GM18861 (cell line): ENCODE measurements around the gene CLRN2.
"Not testable (repeated sequence)": the region's sequence is repeated elsewhere in the genome, so short reads cannot be mapped to it uniquely, and the experiment has no call there.

Experiments
- ATAC-seq: cut with Tn5 transposase; IDR thresholded peaks from one replicate; pipeline ENCODE4 v1.9.1; 2021; ENCODE audit not compliant: unreplicated experiment

The CLRN2 gene

DNA sequence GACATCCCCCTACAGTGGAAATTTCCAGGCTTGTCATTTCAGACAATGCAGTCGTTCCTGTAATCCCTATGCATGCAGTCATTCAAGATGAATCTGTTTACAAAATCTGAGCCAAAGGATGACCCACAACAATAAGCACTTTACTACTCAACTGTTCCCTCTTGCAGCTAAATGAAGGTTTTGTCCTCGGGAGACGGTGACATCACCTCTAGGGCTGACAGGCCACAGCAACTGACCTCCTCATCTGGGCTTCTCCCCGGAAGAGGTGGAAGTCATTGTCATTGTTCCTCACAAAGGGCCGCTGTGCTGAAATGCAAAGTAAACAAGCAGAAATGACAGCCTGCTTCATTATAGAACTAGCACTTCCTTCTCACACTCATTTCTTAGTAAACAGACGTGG lies 29.2 kb downstream of the CLRN2 start:
- no peak for ATAC-seq

GRCh38 chr4:17544831-17545234 lies 29.9 kb downstream of the CLRN2 start:
- no peak for ATAC-seq

DNA sequence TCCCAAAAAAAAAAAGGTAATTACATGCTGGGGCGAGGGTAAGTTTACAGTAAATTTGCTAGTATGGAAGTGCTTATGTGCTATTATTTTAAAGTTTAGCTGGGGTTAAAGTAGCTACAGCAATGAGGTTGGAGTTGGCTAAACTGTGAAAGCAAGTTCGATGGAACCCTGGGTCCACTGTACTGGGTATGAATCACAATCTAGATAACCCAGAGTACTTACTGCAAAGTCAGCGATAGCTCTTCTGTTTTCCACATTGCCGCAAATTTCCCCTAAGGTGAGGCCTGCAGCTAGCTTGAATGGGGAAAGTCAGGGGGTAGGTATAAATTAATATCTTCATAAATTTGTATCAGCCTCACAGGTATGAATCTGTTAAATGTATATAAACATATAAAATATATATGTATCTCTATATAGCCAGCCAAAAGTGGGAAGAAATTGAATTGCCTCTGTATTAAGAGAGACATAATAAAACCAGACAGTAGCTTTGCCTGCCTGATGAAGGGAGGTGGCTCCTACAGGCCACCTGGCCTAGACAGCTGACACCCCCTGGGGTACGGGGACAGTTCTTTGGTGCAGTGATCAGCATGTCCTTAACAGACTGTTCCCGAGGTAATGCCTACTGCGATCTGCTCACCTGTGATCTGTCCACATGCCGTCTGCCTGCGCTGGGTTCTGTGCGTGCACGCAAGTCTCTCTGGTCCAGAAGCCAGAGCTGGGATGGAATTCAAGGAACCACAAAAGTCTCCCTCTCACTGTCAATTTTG lies 30.6 kb downstream of the CLRN2 start:
- no peak for ATAC-seq

- ATAC-seq, result no peak
Observed at GRCh38 chr4:17546222-17546621, 31.3 kb downstream of the CLRN2 start.

GRCh38 chr4:17546678-17547077 lies 31.7 kb downstream of the CLRN2 start:
- ATAC-seq, result no peak

- no peak for ATAC-seq
Observed at GRCh38 chr4:17550549-17550948, 35.6 kb downstream of the CLRN2 start.

DNA sequence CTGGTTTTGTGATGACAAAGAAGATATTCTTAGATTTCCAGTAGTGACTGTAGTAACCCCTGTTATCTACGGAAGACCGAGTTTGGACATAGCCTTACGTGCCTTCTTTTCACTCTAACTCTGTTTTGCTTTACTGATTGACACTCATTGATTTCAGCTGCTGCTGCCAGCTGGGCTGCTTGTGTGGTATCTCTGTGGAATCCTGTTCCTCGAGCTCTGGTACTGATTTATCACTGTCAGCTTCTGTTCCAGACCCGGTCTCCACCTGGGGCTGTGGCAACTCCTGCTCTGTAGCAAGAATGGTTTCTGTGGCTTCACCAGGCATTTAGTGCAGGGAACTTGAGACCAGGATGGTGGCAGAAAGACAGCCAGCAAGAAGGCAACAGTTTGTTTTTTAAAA lies 37.5 kb downstream of the CLRN2 start:
- no peak for ATAC-seq

- ATAC-seq, result no peak
Observed at GRCh38 chr4:17554568-17554967, 39.6 kb downstream of the CLRN2 start.

GRCh38 chr4:17556498-17556897 lies 41.5 kb downstream of the CLRN2 start:
- no peak for ATAC-seq

GRCh38 chr4:17557880-17558279 lies 42.9 kb downstream of the CLRN2 start:
- no peak for ATAC-seq

GRCh38 chr4:17558941-17559708 lies 44.2 kb downstream of the CLRN2 start:
- ATAC-seq, result no peak

GRCh38 chr4:17559709-17560048 lies 44.7 kb downstream of the CLRN2 start:
- ATAC-seq, result no peak

DNA sequence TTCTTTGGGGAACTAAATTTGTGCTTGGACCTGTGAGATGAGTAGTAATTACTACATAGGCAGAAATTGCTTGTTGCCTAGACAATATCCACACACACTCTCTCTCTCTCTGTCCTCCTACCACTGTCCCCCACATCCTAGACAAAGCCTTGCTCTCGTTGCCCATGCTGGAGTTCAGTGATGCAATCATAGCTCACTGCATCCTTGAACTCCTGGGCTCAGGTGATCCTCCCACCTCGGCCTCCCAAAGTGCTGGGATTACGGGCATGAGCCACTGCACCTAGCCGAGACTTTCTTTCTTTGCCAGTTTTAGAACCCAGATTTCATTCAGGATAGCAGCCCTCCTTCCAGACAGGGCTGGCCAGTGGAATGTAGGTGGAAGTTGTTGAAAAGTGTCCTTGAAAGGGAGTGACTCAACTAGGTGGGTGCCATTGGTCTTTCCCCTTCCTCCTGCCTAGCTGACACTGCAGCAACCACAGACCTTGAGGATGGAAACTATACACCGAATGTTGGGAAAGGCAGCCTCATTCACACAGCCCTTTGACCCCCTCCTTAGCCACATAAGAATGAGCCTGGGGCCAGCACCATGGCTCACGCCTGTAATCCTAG lies 45.2 kb downstream of the CLRN2 start:
- ATAC-seq, result no peak

DNA sequence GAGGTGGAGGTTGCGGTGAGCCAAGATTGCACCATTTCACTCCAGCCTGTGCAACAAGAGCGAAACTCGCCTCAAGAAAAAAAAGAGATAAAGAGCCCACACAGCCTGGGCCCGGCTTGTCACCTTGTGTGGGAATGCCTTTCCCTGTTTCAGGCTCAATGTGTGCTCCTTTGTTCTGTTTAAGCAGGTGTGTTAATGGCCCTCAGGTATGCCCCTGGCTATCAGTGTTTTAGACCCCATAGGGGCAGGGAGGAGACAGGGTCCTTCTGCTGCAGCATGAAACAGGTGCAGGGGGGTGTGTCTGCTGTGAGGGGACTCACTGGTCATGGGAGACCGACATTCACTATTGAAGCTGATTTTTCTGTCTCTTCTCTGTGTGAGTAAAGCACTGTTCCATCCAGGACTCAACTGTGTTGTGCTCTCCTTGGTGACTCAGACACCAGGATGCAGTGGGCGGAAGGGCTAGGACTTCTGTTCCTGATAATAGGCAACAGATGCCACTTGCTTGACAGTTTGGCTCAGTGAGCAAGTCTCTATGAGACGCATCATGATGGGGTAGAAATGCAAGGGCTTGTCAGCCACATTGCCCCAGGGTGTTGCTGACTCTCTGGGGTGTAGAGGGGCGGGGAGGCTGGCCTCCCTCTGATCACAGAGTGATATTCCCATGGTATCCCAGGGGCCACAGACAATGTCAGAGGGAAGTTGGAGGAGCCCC lies 46.4 kb downstream of the CLRN2 start:
- no peak for ATAC-seq

- ATAC-seq, result no peak
Observed at GRCh38 chr4:17562157-17562556, 47.2 kb downstream of the CLRN2 start.

DNA sequence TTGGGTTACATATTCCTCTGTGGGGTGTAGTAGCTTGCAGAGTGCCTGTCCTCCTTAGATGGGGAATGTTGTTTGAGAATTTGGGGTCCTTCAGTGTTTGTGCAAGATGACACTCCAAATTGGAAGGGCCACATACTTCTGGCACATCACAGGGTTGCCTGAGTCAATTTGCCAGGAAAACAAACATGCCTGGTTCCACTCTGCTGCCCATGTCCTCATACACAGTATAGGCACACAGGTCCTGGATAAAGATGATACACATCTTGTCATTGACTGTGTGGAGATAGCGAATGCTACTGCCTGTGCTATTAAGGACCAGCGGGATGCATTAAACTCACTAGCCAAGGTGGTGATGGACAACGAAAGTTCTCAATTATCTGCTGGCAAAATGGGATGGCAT lies 50.9 kb downstream of the CLRN2 start:
- no peak for ATAC-seq

GRCh38 chr4:17567271-17567670 lies 52.3 kb downstream of the CLRN2 start:
- ATAC-seq, result no peak

GRCh38 chr4:17574206-17574605 lies 59.2 kb downstream of the CLRN2 start:
- no peak for ATAC-seq

DNA sequence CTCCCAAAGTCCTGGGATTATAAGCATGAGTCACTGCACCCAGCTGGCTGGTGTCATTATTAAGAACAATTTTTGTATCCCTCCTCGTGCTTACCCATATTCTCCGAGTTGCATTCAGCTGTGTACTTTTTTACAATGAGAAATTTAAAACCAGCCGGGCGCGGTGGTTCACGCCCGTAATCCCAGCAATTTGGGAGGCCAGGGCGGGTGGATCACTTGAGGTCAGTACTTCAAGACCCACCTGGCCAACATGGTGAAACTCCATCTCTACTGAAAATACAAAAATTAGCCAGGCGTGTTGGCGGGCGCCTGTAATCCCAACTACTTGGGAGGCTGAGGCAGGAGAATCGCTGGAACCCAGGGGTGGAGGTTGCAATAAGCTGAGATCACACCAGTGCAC lies 60.2 kb downstream of the CLRN2 start:
- not testable (repeated sequence) for ATAC-seq
